Muscle of leg (tissue), 11 donors: Measurements from ENCODE around the gene AKIP1. TPM values are rescaled to one million over a fixed set of nuclear protein-coding genes. Genes with fewer than 3 reads are reported as not detected.
"Not testable (repeated sequence)": the region's sequence is repeated elsewhere in the genome, so short reads cannot be mapped to it uniquely, and the experiment has no call there.

Source experiments
- DNase-seq: peaks from one replicate; pipeline ENCODE4 v3.0.0; 2013
- H3K27ac ChIP-seq: one replicate; pipeline ENCODE4 v1.5.1; 2013; ENCODE audit warnings: mild to moderate bottlenecking, low read length, control low read depth
- H3K27me3 ChIP-seq: one replicate; pipeline ENCODE4 v1.6.1; 2013; ENCODE audit warnings: low read length; ENCODE audit not compliant: control insufficient read depth, insufficient read depth
- H3K36me3 ChIP-seq: one replicate; pipeline ENCODE4 v1.6.1; 2013; ENCODE audit warnings: low read length; ENCODE audit not compliant: control insufficient read depth, insufficient read depth
- H3K4me1 ChIP-seq: one replicate; pipeline ENCODE4 v1.6.1; 2013; ENCODE audit warnings: low read length; ENCODE audit not compliant: control insufficient read depth, insufficient read depth
- H3K4me3 ChIP-seq: one replicate; pipeline ENCODE4 v1.5.1; 2013; ENCODE audit warnings: low read length, control low read depth
- H3K9me3 ChIP-seq: replicated peaks from 2 replicates; pipeline ENCODE4 v1.6.1; 2013; ENCODE audit warnings: low read depth, low read length; ENCODE audit not compliant: control insufficient read depth
- WGBS: methylation state at CpG from one replicate; pipeline ENCODE4 v1.1.5; 2013; ENCODE audit warnings: missing lambda C conversion rate; ENCODE audit not compliant: insufficient coverage; 5-methylcytosine and 5-hydroxymethylcytosine counted together
- polyA plus RNA-seq, 8 donors: library from polyadenylated mRNA; unstranded; fragments of 120-200 nt; gene quantifications; one replicate each; pipeline versions ENCODE4 v1.2.1 to v1.2.3, GENCODE V29; 2013; ENCODE audit warnings: inconsistent platforms in 1 of 8, low replicate concordance in 1 of 8; ENCODE audit not compliant: insufficient read length in 8 of 8, insufficient read depth in 1 of 8
- total RNA-seq: library from RNA; stranded (reverse); fragments of 120-200 nt; gene quantifications from one replicate; pipeline ENCODE4 v1.2.4, GENCODE V29; 2013

AKIP1 gene
- total and polyA plus RNA-seq, 9 donors = 18.2 to 30.3 (median 24.4) TPM

DNA sequence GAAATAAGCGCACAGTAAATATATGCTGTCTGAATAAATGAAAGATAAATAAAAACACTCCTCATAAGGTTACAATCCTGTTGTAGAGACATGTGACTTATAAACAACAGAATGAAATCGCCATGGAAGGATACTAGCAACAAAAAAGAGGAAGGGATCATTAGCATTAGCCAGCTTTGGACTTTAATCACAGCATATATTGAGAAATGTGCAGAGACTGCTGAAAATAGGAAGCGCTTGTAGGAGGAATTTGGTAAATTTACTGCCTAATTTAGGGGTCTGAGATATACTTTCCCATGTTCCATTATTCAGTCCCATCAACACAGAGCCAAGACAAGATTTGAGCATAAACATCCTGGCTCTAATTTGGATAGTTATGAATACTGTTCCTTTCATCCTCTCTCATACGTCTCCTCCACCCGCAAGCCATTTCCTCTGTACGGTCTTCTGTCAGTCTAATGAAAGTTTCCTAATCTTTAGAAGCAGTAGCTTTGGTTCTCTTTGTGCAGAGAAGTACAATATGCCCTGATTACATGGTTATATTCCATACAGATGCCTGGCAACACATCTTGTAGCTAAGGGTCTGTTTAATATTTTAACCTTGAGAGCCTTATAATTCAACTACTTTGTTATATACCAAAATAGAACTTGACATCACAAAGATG, 37.1 kb upstream of the AKIP1 start:
- no CpG with 5 or more reads among the region's 6 CpGs for WGBS
- Histone ChIP-seq H3K36me3 (no peaks in the 10 kb centered on the region), H3K4me3 (no peak overlapping the region), H3K4me1 (peaks cover 15% of the 10 kb centered on the region), H3K27ac (peak overlapping the region; percentile 25), H3K9me3 (no peaks in the 10 kb centered on the region), H3K27me3 (no peaks in the 10 kb centered on the region)
- no peak for DNase-seq

GRCh38 chr11:8878771-8879170, 32.2 kb upstream of the AKIP1 start:
- Histone ChIP-seq H3K9me3 (no peaks in the 10 kb centered on the region), H3K36me3 (no peaks in the 10 kb centered on the region), H3K27me3 (no peaks in the 10 kb centered on the region), H3K4me3 (no peak overlapping the region), H3K4me1 (no peaks in the 10 kb centered on the region), H3K27ac (no peak overlapping the region)
- DNase-seq = no peak
- WGBS = no CpG with 5 or more reads among the region's 2 CpGs

GRCh38 chr11:8881585-8881984, 29.4 kb upstream of the AKIP1 start:
- DNase-seq = not testable (repeated sequence)

GRCh38 chr11:8886322-8886721, 24.7 kb upstream of the AKIP1 start:
- no peak overlapping the region for H3K4me3 ChIP-seq

More at GRCh38 chr11:8881585-8881984, 29.4 kb upstream of the AKIP1 start:
- H3K27ac ChIP-seq, H3K4me3 ChIP-seq, H3K9me3 ChIP-seq, H3K27me3 ChIP-seq, H3K36me3 ChIP-seq, H3K4me1 ChIP-seq: not testable (repeated sequence)
- WGBS = 89% methylated on average over 7 of the region's 7 CpGs

DNA sequence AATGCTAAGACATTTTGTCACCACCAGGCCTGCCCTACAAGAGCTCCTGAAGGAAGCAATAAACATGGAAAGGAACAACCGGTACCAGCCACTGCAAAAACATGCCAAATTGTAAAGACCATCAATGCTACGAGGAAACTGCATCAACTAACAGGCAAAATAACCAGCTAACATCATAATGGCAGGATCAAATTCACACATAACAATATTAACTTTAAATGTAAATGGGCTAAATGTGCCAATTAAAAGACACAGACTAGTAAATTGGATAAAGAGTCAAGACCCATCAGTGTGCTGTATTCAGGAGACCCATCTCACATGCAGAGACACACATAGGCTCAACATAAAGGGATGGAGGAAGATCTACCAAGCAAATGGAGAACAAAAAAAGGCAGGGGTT, 19.8 kb upstream of the AKIP1 start:
- H3K27ac ChIP-seq, H3K36me3 ChIP-seq, H3K4me3 ChIP-seq, H3K4me1 ChIP-seq, H3K9me3 ChIP-seq, H3K27me3 ChIP-seq, DNase-seq: not testable (repeated sequence)
- WGBS = no CpG with 5 or more reads among the region's 2 CpGs

More at GRCh38 chr11:8886322-8886721, 24.7 kb upstream of the AKIP1 start:
- H3K27me3 ChIP-seq = no peaks in the 10 kb centered on the region
- H3K36me3 ChIP-seq = no peaks in the 10 kb centered on the region
- DNase-seq = no peak
- H3K27ac ChIP-seq = no peak overlapping the region
- no peaks in the 10 kb centered on the region for H3K4me1 ChIP-seq
- WGBS = no CpG with 5 or more reads among the region's 2 CpGs
- no peaks in the 10 kb centered on the region for H3K9me3 ChIP-seq

DNA sequence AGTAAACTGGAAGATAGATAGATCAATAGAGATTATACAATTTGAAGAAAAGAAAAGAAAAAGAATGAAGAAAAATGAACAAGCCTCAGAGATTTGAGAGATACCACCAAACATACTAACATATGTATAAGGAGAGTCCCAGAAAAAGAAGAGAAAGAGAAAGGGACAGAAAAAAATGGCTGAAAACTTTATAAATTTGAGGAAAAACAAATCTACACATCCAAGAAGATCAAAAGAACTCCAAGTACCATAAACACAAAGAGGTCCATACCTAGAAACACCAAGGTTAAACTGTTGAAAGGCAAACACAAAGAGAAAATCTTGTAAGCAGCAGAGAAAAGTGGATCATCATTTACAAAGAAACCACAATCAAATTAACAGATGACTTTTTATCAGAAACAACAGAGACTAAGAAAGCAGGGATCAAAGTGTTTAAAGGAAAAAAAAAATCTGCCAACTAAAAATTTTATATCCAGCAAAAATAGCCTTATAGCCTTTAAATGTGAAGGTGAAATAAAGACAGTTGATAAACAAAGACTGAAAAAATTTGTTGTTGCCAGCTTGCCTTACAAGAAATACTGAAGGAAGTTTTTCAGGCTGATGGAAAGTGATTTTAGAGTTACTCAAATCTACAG, 11.8 kb upstream of the AKIP1 start:
- no peak for DNase-seq
- no peak overlapping the region for H3K27ac ChIP-seq
- H3K36me3 ChIP-seq = no peaks in the 10 kb centered on the region
- no peaks in the 10 kb centered on the region for H3K27me3 ChIP-seq
- no peak overlapping the region for H3K4me3 ChIP-seq
- peaks cover 13% of the 10 kb centered on the region for H3K9me3 ChIP-seq
- no peaks in the 10 kb centered on the region for H3K4me1 ChIP-seq

DNA sequence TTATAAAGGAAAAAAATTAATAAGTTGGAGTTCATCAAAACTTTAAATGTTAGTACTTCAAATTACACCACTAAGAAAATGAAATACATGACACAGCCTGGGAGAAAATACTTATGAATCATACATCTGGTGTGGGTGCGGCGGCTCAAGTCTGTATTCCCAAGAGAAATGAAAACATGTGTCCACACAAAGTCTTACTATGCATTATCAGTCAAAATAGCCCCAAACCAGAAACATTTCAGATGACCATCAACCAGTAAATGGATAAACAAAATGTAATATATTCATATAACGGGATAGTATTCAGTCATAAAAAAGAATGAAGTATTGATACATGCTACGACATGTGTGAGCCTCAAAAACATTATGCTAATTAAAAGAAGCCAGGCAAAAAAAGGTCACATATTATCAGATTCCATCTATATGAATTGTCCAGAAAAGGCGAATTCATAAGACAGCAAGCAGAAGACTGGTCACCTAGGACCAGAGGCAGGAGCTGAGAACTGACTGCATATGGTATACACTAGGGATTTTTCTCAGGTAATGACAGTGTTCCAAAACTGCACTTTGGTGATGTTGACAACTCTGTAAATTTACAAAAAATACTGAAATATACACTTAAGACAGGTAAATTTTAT, 5.3 kb upstream of the AKIP1 start:
- peaks cover 5% of the 10 kb centered on the region for H3K4me1 ChIP-seq
- H3K36me3 ChIP-seq = no peaks in the 10 kb centered on the region
- H3K27me3 ChIP-seq = no peaks in the 10 kb centered on the region
- H3K9me3 ChIP-seq = no peaks in the 10 kb centered on the region
- H3K4me3 ChIP-seq = no peak overlapping the region
- no peak overlapping the region for H3K27ac ChIP-seq
- peak; percentile 50 for DNase-seq
- WGBS = no CpG with 5 or more reads among the region's 5 CpGs

GRCh38 chr11:8907116-8907515, 3.9 kb upstream of the AKIP1 start:
- Histone ChIP-seq H3K36me3 (no peaks in the 10 kb centered on the region), H3K4me1 (peaks cover 5% of the 10 kb centered on the region), H3K27ac (no peak overlapping the region), H3K9me3 (no peaks in the 10 kb centered on the region), H3K27me3 (no peaks in the 10 kb centered on the region), H3K4me3 (no peak overlapping the region)
- no CpG with 5 or more reads among the region's 1 CpG for WGBS
- DNase-seq = no peak

- Histone ChIP-seq H3K36me3 (no peaks in the 10 kb centered on the region), H3K4me3 (no peak overlapping the region), H3K9me3 (no peaks in the 10 kb centered on the region), H3K4me1 (peaks cover 9% of the 10 kb centered on the region), H3K27ac (no peak overlapping the region), H3K27me3 (no peaks in the 10 kb centered on the region)
- no peak for DNase-seq
These were observed 2.9 kb upstream of the AKIP1 start for GRCh38 chr11:8908099-8908498.

- Histone ChIP-seq H3K4me3 (peak overlapping the region; percentile 80), H3K27ac (no peak overlapping the region), H3K4me1 (peaks cover 23% of the 10 kb centered on the region), H3K9me3 (no peaks in the 10 kb centered on the region), H3K27me3 (no peaks in the 10 kb centered on the region), H3K36me3 (peaks cover 7% of the 10 kb centered on the region)
- DNase-seq = no peak
- WGBS = 0% methylated on average over 4 of the region's 19 CpGs
These were observed 351 bp upstream of the AKIP1 start for GRCh38 chr11:8910649-8911026.
